PC-9 (cell line): ENCODE measurements around the gene USP35. TPM values are rescaled to one million over a fixed set of nuclear protein-coding genes. Genes with fewer than 3 reads are reported as not detected.
A peak's percentile ranks its signal among the peaks of the same experiment; 100 is the strongest.

Source experiments
- BruUV-seq: library from RNA; stranded (reverse); fragments of 400-500 nt; replicated peaks from 2 replicates; lab custom pipeline; 2021; lab: Mats Ljungman, UMichigan
- CTCF ChIA-PET: fragments of 300-600 bp; sonication (Branson Sonifier 250); formaldehyde crosslinking; loops from one replicate; lab custom pipeline; 2022; ENCODE audit warnings: antibody characterized with exemption; lab: Charles Lee
- POLR2A ChIA-PET: fragments of 300-600 bp; sonication (Branson Sonifier 250); formaldehyde crosslinking; loops from one replicate; lab custom pipeline; 2022; ENCODE audit warnings: antibody characterized with exemption; ENCODE audit not compliant: unreplicated experiment; lab: Charles Lee
- DNase-seq, 2 experiments: peaks; one replicate each; pipeline versions ENCODE4 v3.0.0 to v3.0.0-alpha.2; 2015 to 2022; ENCODE audit warnings: mixed read lengths in 1 of 2
- H2AFZ ChIP-seq: fragments of 200-600 bp; sonication (generic); 2 replicates; pipeline ENCODE4 v1.8.1; 2017; ENCODE audit warnings: antibody characterized with exemption
- H3F3A ChIP-seq: fragments of 200-600 bp; sonication (generic); 2 replicates; pipeline ENCODE4 v1.8.1; 2017; ENCODE audit warnings: antibody characterized with exemption, mild to moderate bottlenecking, low read depth; ENCODE audit not compliant: insufficient read depth
- H3K27ac ChIP-seq: fragments of 200-600 bp; sonication (generic); 2 replicates; pipeline ENCODE4 v1.6.1; 2016; ENCODE audit warnings: mixed run types
- H3K27me3 ChIP-seq: fragments of 200-600 bp; sonication (generic); 2 replicates; pipeline ENCODE4 v1.6.1; 2016; ENCODE audit warnings: low read depth, mixed run types; ENCODE audit not compliant: insufficient read depth
- H3K36me3 ChIP-seq: fragments of 200-600 bp; sonication (generic); 2 replicates; pipeline ENCODE4 v1.6.1; 2016; ENCODE audit warnings: low read depth, mixed run types
- H3K4me1 ChIP-seq: fragments of 200-600 bp; sonication (generic); replicated peaks from 2 replicates; pipeline ENCODE4 v1.6.1; 2016; ENCODE audit warnings: mixed run types; ENCODE audit not compliant: insufficient read depth
- H3K4me2 ChIP-seq: fragments of 200-600 bp; sonication (generic); 2 replicates; pipeline ENCODE4 v1.6.1; 2017; ENCODE audit warnings: mixed run types
- H3K4me3 ChIP-seq: fragments of 200-600 bp; sonication (generic); 2 replicates; pipeline ENCODE4 v1.6.1; 2016; ENCODE audit warnings: mixed run types
- H3K79me2 ChIP-seq: fragments of 200-600 bp; sonication (generic); 2 replicates; pipeline ENCODE4 v1.6.1; 2017; ENCODE audit warnings: low read depth, mixed run types
- H3K9me2 ChIP-seq: fragments of 200-600 bp; sonication (generic); 2 replicates; pipeline ENCODE4 v1.8.1; 2017; ENCODE audit warnings: mild to moderate bottlenecking; ENCODE audit not compliant: insufficient read depth
- H3K9me3 ChIP-seq: fragments of 200-600 bp; sonication (generic); 2 replicates; pipeline ENCODE4 v1.8.1; 2016; ENCODE audit warnings: low read depth; ENCODE audit not compliant: insufficient read depth
- H4K20me1 ChIP-seq: fragments of 200-600 bp; sonication (generic); 2 replicates; pipeline ENCODE4 v1.8.1; 2017; ENCODE audit not compliant: insufficient read depth
- CTCF ChIP-seq: fragments of 200-600 bp; sonication (generic); conservative IDR thresholded peaks from 2 replicates; pipeline ENCODE4 v1.6.1; 2017; ENCODE audit warnings: mixed run types, antibody characterized with exemption, mild to moderate bottlenecking, moderate library complexity
- EZH2 ChIP-seq: fragments of 200-600 bp; sonication (generic); IDR thresholded peaks from 2 replicates; pipeline ENCODE4 v1.8.0; 2017; ENCODE audit warnings: antibody characterized with exemption, low read depth
- intact Hi-C: fragments of 100-400 bp; cut with micrococcal nuclease; formaldehyde crosslinking; loops from one replicate; pipeline ENCODE4 v1.10.0; 2022; ENCODE audit not compliant: unreplicated experiment
- total RNA-seq: library from RNA; stranded (reverse); gene quantifications from 2 replicates; pipeline ENCODE4 v1.2.3, GENCODE V29; 2021

The USP35 gene
- total RNA-seq, 1 experiment from 2014 or later = 13.5 TPM

DNA sequence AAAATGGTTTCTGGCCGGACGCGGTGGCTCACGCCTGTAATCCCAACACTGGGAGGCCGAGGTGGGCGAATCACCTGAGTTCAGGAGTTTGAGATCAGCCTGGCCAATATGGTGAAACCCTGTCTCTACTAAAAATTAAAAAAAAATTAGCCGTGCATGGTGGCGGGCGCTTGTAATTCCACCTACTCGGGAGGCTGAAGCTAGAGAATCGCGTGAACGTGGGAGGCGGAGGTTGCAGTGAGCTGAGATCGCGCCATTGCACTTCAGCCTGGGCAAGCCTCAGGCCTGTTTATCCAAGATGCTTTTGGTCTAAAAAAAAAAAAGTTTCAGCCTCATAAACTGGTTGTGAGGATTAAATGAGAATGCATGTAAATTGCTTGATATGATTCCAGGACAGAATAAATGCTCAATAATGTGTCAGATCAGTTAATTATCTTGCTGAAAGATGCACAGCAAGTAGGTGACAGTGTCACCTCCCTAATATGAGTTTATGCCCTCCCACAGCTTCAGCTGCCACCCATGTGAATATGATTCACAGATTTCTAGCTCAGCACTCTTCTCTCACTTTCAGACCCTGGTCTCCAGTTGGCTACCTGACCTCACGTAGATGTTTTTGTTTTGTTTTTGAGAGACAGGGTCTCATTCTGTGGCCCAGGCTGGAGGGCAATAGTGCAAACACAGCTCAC, 48.2 kb upstream of the USP35 start:
- H3K27me3 ChIP-seq = no peaks in the 10 kb centered on the region
- no peak for DNase-seq
- no peaks in the 10 kb centered on the region for H4K20me1 ChIP-seq
- no peak overlapping the region for H3K27ac ChIP-seq
- POLR2A ChIA-PET = no interaction called here
- peak overlapping the region; percentile 86 for H3K4me2 ChIP-seq
- peaks cover 21% of the 10 kb centered on the region; the same call in 1 of the 2 replicates for H3K36me3 ChIP-seq
- peaks cover 48% of the 10 kb centered on the region for H3K79me2 ChIP-seq
- intact Hi-C loops = loop anchor here (10.0 kb wide), 1 partner anchor 434 kb away; the partner anchor contains the start of gene NARS2
- peak overlapping the region; percentile 97; the same call in 1 of the 2 replicates for H2AFZ ChIP-seq
- BruUV-seq = no TSS peak
- no peaks in the 10 kb centered on the region for H3K9me3 ChIP-seq
- peaks cover 21% of the 10 kb centered on the region for H3K4me1 ChIP-seq
- H3K4me3 ChIP-seq = peak overlapping the region; percentile 63
- H3F3A ChIP-seq = peaks cover 7% of the 10 kb centered on the region
- CTCF ChIA-PET = no interaction called here
- TF ChIP-seq CTCF = no peak
- no peak for TF ChIP-seq EZH2
- no peaks in the 10 kb centered on the region for H3K9me2 ChIP-seq

DNA sequence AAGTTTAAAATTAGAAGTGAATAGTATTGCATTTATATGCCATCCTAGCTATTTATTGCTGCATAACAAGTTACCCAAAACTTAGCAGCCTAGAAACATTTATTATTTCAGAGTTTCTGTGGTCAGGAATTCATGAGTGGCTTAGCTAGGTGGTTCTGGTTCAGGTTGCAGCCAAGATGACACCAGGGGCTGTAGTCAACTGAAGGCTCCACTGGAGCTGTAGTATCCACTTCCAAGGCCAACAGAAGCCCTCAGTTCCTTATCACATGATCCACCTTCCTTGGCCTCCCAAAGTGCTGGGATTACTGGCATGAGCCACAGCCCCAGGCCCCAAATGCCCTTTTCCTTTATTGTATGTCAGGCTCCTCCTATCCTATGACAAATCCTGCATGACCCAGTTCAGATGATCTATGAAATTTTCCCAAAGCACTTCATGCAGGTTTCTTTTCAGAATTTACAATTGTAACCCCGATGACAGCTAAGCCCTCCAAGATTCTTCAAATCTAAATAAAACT, 43.2 kb upstream of the USP35 start:
- no peak overlapping the region for H3K27ac ChIP-seq
- 0 out of 2 replicates have a peak, but pooled peaks cover 10% of the 10 kb centered on the region for H3K36me3 ChIP-seq
- TF ChIP-seq CTCF (no peak), EZH2 (no peak)
- H3K9me3 ChIP-seq = no peaks in the 10 kb centered on the region
- peaks cover 7% of the 10 kb centered on the region for H3K79me2 ChIP-seq
- no peak overlapping the region for H2AFZ ChIP-seq
- no peaks in the 10 kb centered on the region; the same call in 1 of the 2 replicates for H3F3A ChIP-seq
- no peak overlapping the region for H3K4me3 ChIP-seq
- H3K27me3 ChIP-seq = no peaks in the 10 kb centered on the region
- no peaks in the 10 kb centered on the region for H4K20me1 ChIP-seq
- intact Hi-C loops = loop anchor here (10.0 kb wide), 1 partner anchor 429 kb away; the partner anchor contains the start of gene NARS2
- H3K9me2 ChIP-seq = no peaks in the 10 kb centered on the region
- CTCF ChIA-PET = no interaction called here
- DNase-seq = no peak
- H3K4me1 ChIP-seq = peaks cover 8% of the 10 kb centered on the region
- POLR2A ChIA-PET = interaction anchor here (0.7 kb wide), 1 partner anchor 446 kb away, joined by 4 read pairs; no protein-coding TSS in a partner anchor
- no TSS peak for BruUV-seq
- no peak overlapping the region for H3K4me2 ChIP-seq

DNA sequence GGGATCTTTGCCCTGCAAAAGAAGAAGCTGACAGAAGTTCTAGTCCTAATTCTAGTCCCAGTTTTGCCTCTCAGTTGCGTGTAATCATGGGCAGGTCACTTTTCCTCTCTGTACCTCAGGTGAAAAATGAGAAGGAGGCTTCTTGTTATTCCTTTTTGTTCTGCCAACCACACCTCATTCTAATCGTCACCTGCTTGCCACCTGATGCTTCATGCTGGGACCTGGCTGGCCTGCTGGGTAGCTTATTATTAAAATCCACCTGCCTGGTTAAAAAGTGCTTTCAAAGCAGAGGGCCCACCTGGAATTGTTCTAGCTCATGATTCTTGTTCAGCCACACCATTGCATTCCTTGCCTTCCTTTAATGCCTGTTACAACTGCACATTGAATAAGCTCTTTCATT, 40.9 kb upstream of the USP35 start:
- no peak overlapping the region for H3K4me2 ChIP-seq
- 0 out of 2 replicates have a peak, but pooled peaks cover 3% of the 10 kb centered on the region for H3K4me1 ChIP-seq
- H3K4me3 ChIP-seq = no peak overlapping the region
- no peaks in the 10 kb centered on the region for H3K9me3 ChIP-seq
- no peaks in the 10 kb centered on the region for H3K9me2 ChIP-seq
- no peaks in the 10 kb centered on the region for H3K79me2 ChIP-seq
- ChIA-PET CTCF (no interaction called here), POLR2A (no interaction called here)
- no peak overlapping the region for H3K27ac ChIP-seq
- H3K27me3 ChIP-seq = no peaks in the 10 kb centered on the region
- DNase-seq = no peak
- H3K36me3 ChIP-seq = 0 out of 2 replicates have a peak, but pooled peaks cover 4% of the 10 kb centered on the region
- TF ChIP-seq EZH2 (no peak), CTCF (no peak)
- H2AFZ ChIP-seq = no peak overlapping the region
- no peaks in the 10 kb centered on the region for H4K20me1 ChIP-seq
- BruUV-seq = no TSS peak
- no peaks in the 10 kb centered on the region; the same call in 1 of the 2 replicates for H3F3A ChIP-seq
- intact Hi-C loops = loop anchor here (10.0 kb wide), 1 partner anchor 427 kb away; the partner anchor contains the start of gene NARS2
